ENCODE data around the gene FCSK.

DNA sequence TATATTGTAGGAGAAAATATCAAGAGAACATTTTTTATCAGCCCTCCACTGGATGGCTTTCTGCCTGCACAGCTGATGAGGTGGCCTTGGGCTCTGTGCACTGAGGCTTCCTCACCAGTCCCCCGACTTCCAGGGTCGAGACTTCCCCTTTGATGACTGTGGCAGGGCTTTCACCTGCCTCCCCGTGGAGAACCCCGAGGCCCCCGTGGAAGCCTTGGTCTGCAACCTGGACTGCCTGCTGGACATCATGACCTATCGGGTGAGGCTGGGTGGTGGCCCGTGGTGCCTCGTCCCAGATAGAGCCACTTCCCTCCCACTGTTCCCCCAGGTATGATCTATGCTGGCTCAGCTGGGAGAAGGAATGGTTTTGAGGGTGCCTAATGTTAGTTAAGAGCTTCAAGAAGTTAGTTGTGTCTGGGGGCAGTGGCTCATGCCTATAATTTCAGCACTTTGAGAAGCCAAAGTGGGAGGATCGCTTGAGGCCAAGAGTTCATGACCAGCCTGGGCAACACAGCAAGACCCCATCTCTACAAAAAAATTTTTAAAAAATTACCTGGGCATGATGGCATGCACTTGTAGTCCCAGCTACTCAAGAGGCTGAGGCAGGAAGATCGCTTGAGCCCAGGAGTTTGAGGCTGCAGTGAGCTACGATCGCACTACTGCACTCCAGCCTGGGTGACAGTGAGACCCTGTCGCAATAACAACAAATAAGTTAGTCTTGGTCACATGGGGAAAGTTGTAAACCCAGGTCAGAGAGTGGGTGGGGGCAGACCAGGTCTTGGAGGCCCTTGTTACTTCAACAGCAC, 11.8 kb downstream of the FCSK start:
- TF ChIP-seq, protein P1, sequence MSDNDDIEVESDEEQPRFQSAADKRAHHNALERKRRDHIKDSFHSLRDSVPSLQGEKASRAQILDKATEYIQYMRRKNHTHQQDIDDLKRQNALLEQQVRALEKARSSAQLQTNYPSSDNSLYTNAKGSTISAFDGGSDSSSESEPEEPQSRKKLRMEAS (IDR thresholded peaks at IDR 0.05): no peak
- no peak for TF ChIP-seq SP1 (IDR thresholded peaks at IDR 0.05)
- TF ChIP-seq SP1 (CRISPR knock-in tag; IDR thresholded peaks at IDR 0.05): no peak
- no peak for TF ChIP-seq ZNF12 (CRISPR knock-in tag; IDR thresholded peaks at IDR 0.05)
- TF ChIP-seq ZNF557 (CRISPR knock-in tag; IDR thresholded peaks at IDR 0.05): no peak
- TF ChIP-seq ZNF20 (CRISPR knock-in tag; IDR thresholded peaks at IDR 0.05): no peak
- TF ChIP-seq SP2 (CRISPR knock-in tag; IDR thresholded peaks at IDR 0.05): no peak

Data from HepG2 (cell line).